Muscle layer of duodenum (tissue), 2 donors: Measurements from ENCODE around the gene UBAC1.

Experiments
- H3K27ac ChIP-seq: one replicate; pipeline ENCODE4 v1.7.0; 2013; ENCODE audit warnings: mild to moderate bottlenecking, low read length
- H3K27me3 ChIP-seq: one replicate; pipeline ENCODE4 v1.7.0; 2013; ENCODE audit warnings: low read depth, mild to moderate bottlenecking, control low read depth, low read length
- H3K36me3 ChIP-seq, 2 donors: one replicate each; pipeline ENCODE4 v1.7.0; 2013; ENCODE audit warnings: low read length in 2 of 2, control low read depth in 1 of 2, mild to moderate bottlenecking in 1 of 2; ENCODE audit not compliant: insufficient read depth in 2 of 2, control insufficient read depth in 1 of 2
- H3K4me1 ChIP-seq, 2 donors: one replicate each; pipeline ENCODE4 v1.7.0; 2013; ENCODE audit warnings: low read length in 2 of 2, mild to moderate bottlenecking in 2 of 2, control low read depth in 1 of 2, moderate library complexity in 1 of 2; ENCODE audit not compliant: insufficient read depth in 2 of 2, control insufficient read depth in 1 of 2
- H3K4me3 ChIP-seq, 2 donors: one replicate each; pipeline ENCODE4 v1.7.0; 2013; ENCODE audit warnings: low read length in 2 of 2, low read depth in 1 of 2, mild to moderate bottlenecking in 1 of 2
- H3K9me3 ChIP-seq, 2 donors: one replicate each; pipeline ENCODE4 v1.7.0; 2013; ENCODE audit warnings: low read length in 2 of 2, control low read depth in 1 of 2, mild to moderate bottlenecking in 1 of 2; ENCODE audit not compliant: control insufficient read depth in 1 of 2
- donor health status: healthy.

Gene UBAC1

DNA sequence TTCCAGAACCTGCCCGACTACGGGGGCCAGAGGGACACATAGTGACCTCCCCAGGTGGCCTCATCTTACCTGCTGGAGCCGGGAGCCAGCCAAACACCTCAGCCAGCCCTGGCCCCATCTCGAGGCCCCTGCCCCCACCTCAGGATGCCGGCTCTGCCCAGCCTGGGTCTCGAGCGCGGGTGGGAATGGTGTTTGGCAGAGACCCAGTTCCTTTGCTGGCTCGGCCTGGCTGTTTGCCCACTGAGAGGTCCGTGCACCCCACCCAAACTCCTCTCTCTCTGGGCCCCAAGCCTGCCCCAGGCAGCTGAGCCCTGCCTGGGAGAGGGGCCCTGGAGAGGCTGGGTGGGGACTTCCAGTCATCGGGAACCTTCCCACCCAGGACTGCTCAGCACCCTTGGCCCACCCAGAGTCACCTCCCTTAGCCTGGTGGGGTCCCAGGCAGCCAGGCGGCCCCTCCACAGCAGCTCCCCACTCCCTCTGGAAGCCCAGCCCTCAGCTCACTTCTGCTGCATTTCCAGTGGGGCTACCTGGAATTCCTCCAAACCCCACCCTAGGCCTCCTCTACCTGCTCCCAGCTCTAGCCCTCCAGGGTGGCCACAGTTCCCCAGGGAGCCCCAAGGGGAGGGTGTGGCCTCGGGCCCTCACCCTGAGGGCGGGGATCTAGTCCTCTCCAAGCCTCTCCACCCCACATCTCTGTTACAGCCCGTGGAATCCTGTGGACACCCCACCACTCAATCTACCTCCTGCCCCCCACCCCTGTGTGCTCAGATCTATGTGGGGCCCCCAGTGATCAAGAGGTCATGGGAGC, 42.4 kb upstream of the UBAC1 start:
- H3K9me3 ChIP-seq = no peaks in the 10 kb centered on the region
- peaks cover 0 to 17% of the 10 kb centered on the region in 2 donors for H3K4me1 ChIP-seq
- H3K4me3 ChIP-seq = no peak overlapping the region
- H3K36me3 ChIP-seq = no peaks in the 10 kb centered on the region
- H3K27me3 ChIP-seq = no peaks in the 10 kb centered on the region
- H3K27ac ChIP-seq = no peak overlapping the region

DNA sequence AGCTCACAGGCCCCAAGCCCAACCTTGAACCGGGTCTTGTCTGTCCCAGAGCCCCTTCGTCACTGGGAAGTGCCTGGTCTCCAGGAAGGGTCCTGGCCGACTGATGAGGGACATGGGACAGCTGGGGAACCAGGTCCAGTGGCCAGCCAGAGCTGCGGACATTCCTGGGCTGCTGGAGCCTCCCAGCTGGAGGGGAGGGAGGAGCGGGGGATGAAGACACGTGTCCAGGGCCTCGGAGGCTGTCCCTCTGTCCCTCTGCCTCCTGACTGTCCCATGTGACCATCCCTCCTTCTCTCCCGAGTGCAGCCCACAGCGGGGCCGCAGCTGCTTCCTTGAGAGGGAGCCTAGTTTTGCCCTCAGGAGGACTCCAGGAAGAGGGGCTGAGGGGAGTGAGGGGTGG, 41.7 kb upstream of the UBAC1 start:
- no peaks in the 10 kb centered on the region for H3K36me3 ChIP-seq
- peaks cover 0 to 15% of the 10 kb centered on the region in 2 donors for H3K4me1 ChIP-seq
- no peaks in the 10 kb centered on the region for H3K27me3 ChIP-seq
- H3K27ac ChIP-seq = no peak overlapping the region
- H3K4me3 ChIP-seq = no peak overlapping the region
- no peaks in the 10 kb centered on the region for H3K9me3 ChIP-seq

DNA sequence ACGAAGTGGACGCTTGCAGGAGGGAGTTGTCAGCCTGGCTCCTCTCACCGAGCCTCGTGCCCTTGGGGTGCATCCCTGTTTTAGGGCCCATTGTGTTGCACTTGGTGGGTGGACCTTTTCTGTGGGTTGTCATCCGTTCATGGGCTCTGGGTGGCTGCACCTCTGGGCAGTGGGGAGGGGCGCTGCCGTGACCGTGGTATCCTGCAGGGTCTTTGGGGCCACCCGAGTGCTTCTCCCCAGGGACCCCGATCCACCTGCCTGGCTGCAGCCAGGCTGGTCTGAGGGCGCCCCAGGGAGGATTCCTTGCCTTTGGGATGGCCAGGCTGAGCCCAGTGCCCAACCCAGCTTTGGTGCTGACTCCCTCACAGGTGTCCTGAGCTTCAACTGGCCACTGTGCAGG, 41.0 kb upstream of the UBAC1 start:
- Histone ChIP-seq H3K4me3 (no peak overlapping the region), H3K9me3 (no peaks in the 10 kb centered on the region), H3K27ac (no peak overlapping the region), H3K4me1 (peaks cover 0 to 14% of the 10 kb centered on the region in 2 donors), H3K27me3 (no peaks in the 10 kb centered on the region), H3K36me3 (no peaks in the 10 kb centered on the region)

DNA sequence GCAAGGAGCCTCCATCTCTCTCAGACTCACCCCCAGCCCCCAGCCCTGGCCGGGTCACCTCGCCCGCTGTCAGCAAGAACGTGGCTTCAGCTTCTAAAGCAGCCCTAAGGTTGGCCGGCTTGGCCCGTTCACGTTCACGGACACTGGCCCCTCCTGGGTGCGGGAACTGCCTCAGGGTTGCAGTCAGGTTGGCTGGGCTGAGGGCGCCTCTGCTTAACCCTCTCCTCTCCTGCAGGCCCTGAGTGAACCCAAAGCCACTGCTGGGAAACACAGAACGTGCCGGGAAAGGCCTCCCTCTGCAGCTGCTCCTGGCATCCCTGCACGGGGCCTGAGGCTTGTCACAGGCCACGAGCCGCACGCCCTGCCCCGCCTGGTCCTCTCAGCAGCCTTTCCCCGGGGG, 40.1 kb upstream of the UBAC1 start:
- no peaks in the 10 kb centered on the region for H3K27me3 ChIP-seq

DNA sequence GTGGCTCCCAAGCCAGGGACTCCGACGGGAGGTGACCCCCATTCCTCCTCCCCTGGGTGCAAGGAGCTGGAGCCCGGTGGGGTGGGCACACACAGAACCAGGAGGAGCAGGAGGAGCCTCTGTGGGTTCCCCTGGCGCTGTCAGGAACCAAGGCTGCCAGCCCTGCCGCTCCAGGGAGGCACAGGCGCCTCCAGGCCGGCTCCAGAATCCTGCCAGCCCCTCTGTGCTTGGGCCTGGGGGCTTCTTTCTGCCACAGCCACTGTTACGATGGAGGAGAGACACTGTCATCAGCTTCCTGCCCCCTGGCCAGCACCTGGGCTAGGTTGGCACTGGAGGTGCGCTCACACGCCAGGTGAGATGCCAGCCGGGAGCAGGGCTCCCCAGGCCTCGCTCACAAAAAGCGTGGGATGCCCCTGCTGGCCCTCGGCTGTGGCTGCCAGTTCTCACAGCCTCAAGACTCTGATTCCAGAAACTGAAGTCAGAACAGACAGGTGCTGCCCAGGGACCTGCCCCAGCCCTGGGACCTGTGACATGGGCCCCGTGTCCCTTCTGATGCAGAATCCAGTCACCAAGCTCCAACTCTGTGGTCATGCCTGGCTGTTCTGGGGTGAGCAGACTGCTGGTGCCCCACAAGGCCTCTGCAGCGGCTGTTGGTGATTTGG, 37.4 kb upstream of the UBAC1 start:
- H3K9me3 ChIP-seq = no peaks in the 10 kb centered on the region
- H3K27ac ChIP-seq = no peak overlapping the region
- no peaks in the 10 kb centered on the region for H3K36me3 ChIP-seq
- peaks cover 0 to 6% of the 10 kb centered on the region in 2 donors for H3K4me1 ChIP-seq
- H3K4me3 ChIP-seq = no peak overlapping the region
- H3K27me3 ChIP-seq = no peaks in the 10 kb centered on the region

More for the DNA sequence above, 40.1 kb upstream of the UBAC1 start:
- no peak overlapping the region for H3K4me3 ChIP-seq
- H3K9me3 ChIP-seq = no peaks in the 10 kb centered on the region
- H3K27ac ChIP-seq = no peak overlapping the region
- peaks cover 0 to 11% of the 10 kb centered on the region in 2 donors for H3K4me1 ChIP-seq
- no peaks in the 10 kb centered on the region for H3K36me3 ChIP-seq

DNA sequence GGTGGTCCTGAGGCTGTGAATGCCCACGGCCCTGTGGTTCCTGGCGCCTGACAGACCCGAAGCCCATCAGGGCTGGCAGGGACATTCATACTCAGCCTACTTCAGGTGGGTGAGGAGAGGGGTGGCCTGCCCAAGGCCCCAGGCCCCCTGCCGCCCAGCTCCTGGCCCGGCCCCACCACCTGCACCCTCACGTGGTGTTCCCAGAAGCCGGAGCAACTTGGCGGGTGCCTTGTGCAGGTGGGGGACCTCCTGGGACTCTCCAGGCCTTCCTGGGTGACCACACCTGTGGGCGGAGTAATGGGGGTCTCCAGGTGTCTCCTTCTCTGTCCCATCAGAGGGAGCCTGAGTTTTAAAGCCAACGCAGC, 36.8 kb upstream of the UBAC1 start:
- peaks cover 0 to under 1% of the 10 kb centered on the region in 2 donors for H3K4me1 ChIP-seq

DNA sequence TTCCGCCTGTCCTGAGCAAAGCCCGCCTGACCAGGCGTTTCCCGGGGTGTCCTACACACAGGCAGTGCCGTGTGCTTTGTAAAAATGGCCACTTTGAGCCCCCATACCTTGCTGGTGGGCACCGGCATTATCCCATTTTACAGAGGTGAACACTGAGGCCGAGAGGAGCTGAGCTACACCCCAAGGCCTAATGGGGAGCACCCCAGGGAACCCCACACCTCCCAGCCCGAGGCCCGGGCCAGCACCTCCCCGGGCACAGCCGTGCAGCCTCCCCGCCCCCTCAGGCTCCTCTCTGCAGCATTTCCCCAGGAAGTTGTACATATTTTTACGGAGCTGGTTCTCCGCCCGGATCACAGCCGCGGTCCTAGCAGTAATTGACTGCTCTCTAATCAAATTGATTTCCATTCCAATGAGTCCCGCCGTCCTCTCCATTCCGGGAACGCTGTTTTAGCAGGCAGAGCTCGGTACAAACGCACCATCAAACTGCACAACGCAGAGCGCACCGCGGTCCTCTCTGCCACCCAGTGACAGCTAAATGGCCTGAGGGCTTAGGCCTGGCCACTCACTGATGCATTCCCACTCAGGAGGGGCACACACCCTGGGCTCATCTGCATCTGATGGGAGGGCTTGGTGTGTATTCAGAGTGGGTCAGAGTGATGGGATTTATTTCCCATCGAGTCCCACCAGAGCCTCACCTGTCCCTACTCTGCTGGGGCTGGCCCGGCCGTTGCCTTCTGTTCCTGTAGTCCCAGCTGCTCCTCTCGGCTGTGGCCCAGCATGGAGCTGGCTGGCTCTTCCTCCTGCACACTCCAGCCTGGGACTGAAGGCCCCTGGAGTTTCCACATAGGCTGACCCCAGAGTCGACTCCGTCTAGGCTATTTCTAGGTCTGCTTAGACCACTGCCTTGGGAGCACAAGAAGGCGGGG, 36.2 kb upstream of the UBAC1 start:
- H3K4me3 ChIP-seq = no peak overlapping the region
- no peaks in the 10 kb centered on the region for H3K36me3 ChIP-seq
- H3K27me3 ChIP-seq = no peaks in the 10 kb centered on the region
- H3K4me1 ChIP-seq = peaks cover 1 to 4% of the 10 kb centered on the region in 2 donors
- H3K27ac ChIP-seq = no peak overlapping the region
- H3K9me3 ChIP-seq = no peaks in the 10 kb centered on the region

More for the DNA sequence above, 36.8 kb upstream of the UBAC1 start:
- Histone ChIP-seq H3K4me3 (no peak overlapping the region), H3K27me3 (no peaks in the 10 kb centered on the region), H3K36me3 (no peaks in the 10 kb centered on the region), H3K27ac (no peak overlapping the region), H3K9me3 (no peaks in the 10 kb centered on the region)

DNA sequence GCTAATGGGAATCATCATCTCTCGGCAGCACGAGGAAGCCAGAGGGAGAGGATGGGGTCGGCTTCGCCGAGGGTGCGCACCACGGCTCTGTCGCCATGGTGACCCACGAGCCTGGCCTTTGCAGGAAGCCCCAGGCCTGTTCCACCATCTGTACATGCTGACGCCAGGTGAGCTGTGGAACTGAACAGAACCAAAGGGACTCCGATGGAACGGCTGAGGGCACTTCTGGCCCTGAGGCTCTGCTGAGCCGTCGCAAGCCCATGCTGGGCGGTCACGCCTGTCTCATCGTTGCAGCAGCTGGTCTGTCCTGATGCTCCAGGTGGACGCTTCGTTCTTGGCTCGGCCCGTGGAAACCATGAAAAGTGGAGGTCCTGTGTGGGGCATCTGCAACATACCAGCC, 34.6 kb upstream of the UBAC1 start:
- Histone ChIP-seq H3K4me3 (no peak overlapping the region), H3K4me1 (peaks cover 3 to 10% of the 10 kb centered on the region in 2 donors), H3K27me3 (no peaks in the 10 kb centered on the region), H3K9me3 (no peaks in the 10 kb centered on the region), H3K36me3 (no peaks in the 10 kb centered on the region), H3K27ac (no peak overlapping the region)

DNA sequence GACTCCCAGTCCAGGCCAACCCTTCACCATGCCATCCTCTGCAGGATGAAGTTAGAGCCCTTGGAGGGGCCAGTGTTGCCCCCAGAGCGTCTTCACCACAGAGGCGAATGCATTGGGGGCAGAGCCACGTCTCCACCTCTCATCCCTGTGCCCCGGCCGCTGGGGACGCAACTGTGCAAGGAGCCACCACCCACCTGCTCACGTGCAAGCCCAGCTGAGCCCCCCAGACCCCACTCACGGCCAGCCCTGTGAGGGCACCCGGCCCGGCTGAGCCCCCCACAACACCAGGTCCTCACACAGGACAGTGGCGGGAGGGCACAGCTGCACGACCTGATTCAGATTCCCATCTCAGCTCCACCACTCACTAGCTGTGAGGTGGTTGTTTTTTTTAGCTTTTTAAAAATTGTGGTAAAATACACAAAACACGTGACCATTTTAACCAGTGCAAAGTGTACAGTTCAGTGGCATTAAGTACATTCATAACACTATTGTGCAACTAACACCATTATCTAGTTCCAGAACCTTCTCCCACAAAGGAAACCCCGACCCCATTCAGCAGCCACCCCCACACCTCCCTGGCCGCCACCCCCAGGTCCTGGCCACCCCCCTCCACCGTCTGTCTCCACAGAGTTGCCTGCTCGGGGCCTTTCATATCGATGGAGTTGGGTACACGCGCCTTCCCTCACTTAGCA, 33.5 kb upstream of the UBAC1 start:
- Histone ChIP-seq H3K9me3 (no peaks in the 10 kb centered on the region), H3K4me3 (no peak overlapping the region), H3K4me1 (peaks cover 3 to 19% of the 10 kb centered on the region in 2 donors), H3K27me3 (no peaks in the 10 kb centered on the region), H3K36me3 (no peaks in the 10 kb centered on the region), H3K27ac (no peak overlapping the region)

DNA sequence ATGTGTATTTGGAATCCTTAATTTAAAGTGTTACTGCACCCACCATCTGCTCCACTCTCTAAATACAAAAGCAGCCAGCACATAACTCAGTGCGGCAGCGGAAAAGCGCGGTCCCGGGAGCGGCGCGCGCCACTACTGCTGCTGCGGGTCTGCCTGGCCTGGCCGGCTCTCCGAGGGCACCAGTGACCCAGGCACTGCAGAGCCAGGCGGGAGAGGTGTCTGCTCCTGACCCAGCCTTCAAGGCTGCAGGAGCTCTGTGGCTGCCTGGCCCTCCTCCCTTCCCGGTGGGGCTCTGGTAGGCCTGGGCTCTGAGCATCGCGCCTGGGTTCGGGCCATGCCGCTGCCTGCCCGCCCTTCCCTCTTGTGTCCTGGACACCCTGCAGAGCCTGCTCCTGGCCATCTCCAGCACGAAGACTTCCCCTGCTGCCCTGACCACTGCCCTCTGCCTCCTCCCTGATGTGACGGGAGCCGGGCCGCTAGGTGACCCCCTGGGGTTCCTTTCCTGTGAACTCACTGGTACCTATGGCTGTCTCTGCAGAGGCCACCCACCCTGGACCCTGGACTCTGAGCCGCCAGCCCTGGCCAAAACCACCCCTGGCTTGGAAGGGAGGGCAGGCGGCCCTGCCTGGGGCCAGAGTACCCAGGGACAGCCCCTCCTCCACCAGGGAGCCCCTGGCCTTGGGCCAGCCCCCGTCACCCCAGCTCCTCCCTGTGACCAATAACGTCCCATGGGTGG, 32.8 kb upstream of the UBAC1 start:
- Histone ChIP-seq H3K27ac (peak overlapping the region; percentile 82), H3K4me3 (no peak overlapping the region)

More for the DNA sequence above, 32.8 kb upstream of the UBAC1 start:
- no peaks in the 10 kb centered on the region for H3K27me3 ChIP-seq
- no peaks in the 10 kb centered on the region for H3K36me3 ChIP-seq
- no peaks in the 10 kb centered on the region for H3K9me3 ChIP-seq
- H3K4me1 ChIP-seq = peaks cover 3 to 20% of the 10 kb centered on the region in 2 donors
